Activated CD4-positive, alpha-beta T cell treated with anti-CD3 and anti-CD28 coated beads for 48 hours (primary cell): ENCODE measurements around the gene IWS1.
"Not testable (repeated sequence)": the region's sequence is repeated elsewhere in the genome, so short reads cannot be mapped to it uniquely, and the experiment has no call there.

Experiments used
- DNase-seq: peaks from one replicate; pipeline ENCODE4 v3.0.0-alpha.2; 2020

The IWS1 gene

GRCh38 chr2:127527001-127527804, 914 bp upstream of the IWS1 start:
- DNase-seq = no peak

DNA sequence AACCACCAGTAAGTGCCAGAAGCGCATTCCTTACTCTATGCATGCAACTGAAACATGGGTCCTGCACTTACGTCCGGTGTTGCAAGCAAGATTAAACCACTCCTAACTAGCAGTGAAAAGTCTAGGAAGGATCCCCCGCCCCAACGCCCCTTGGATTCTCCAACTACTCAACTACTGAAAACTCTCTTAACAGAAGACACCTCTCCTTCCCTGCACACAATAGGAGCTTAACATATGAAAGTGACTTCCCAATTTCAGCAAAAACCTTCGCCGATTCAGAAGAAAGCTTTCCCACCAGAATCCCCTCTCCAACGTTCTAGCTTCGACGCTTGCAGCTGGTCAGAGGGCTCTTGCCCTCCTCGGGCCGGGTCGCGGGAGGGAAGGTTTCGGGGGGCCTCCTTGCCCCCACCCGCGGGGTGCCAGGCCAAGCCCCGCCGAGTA, 578 bp downstream of the IWS1 start:
- DNase-seq = no peak

DNA sequence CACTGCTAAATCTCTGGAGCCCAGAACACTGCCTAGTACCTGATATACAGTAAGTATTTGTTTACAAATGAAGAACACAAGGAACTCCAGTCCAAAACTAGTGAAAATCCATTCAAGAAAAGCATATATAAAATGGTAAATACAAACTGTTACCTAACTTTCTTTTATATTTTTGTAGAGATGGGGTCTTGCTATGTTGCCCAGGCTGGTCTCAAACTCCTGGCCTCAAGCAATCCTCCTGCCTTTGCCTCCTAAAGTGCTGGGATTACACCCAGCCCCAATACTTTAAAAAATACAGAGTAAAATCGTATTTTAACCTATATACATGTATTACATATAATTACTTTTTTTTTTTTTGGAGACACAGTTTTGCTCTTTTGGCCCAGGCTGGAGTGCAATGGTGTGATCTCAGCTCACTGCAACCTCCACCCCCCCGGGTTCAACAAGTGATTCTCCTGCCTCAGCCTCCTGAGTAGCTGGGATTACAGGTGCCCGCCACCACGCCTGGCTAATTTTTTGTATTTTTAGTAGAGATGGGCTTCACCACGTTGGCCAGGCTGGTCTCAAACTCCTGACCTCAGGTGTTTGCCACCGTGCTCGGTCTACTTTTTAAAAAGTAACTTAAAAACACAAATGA, 2.0 kb downstream of the IWS1 start:
- DNase-seq = not testable (repeated sequence)

DNA sequence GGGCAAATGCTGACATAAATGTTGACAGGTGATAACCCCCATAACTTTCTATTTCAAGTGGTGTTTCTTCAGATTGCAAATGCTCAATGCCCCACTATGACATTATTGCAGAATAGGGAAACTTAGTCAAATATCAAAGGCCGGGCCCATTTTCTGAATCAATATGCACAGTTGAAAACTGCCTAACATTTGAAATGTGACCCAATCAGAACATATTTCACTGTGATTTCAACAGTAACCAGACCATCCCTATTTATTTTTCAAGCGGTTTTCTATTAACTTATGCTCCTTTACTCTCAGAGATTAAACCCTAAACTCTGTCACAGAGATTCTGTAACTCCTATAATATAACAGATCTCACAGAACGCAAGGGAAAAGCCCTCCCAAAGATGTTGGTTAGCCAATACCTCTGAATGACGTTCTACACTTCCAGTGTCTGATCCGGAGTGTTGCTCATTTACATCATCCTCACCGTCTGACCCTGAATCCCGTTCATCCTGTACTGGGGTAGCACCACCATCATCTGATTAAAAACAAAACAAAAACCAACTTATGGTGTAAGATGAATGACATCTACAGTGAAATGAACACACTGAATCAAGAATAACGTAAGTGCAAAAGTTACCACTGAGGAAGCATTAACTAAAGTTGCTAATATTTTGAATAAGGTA, 2.9 kb downstream of the IWS1 start:
- no peak for DNase-seq

GRCh38 chr2:127520424-127520823, 5.9 kb downstream of the IWS1 start:
- DNase-seq = no peak

DNA sequence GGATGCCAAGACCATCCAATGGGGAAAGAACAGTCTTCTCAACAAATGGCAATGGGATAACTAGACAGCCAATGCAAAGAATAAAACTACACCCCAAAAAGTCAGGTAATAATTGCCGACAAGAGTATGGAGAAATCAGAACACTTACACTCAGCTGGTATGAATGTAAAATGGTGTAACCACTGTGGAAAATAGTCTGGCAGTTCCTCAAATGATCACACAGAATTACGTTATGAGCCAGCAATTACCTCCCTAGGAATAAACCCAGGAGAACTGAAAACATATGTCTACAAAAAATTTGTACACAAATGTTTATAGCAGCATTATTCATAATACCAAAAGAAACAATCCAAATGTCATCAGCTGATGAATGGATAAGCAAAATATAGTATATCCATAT, 8.8 kb downstream of the IWS1 start:
- DNase-seq = no peak

- no peak for DNase-seq
Observed at GRCh38 chr2:127516041-127516762, 10.1 kb downstream of the IWS1 start.

GRCh38 chr2:127515383-127515915, 10.8 kb downstream of the IWS1 start:
- DNase-seq = no peak

DNA sequence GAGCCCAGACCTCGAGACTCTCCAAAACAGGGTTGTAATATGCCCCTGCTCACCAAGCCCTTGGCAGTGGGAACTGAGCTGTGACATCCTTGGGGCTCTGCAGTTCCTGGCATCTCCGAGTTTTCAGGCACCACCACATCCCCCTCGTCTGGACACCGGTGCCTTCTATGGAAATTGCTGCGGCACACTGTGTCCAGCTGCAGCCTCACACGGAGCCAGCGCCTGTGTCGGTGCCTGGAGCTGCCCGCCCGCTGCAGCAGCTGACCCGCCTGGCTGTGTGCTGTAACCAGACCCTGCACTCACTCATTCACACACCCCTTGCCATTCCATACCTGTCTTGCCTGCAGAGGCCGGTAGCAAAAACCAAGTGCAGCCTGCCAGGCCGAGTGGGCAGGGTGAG, 11.8 kb downstream of the IWS1 start:
- DNase-seq = no peak

DNA sequence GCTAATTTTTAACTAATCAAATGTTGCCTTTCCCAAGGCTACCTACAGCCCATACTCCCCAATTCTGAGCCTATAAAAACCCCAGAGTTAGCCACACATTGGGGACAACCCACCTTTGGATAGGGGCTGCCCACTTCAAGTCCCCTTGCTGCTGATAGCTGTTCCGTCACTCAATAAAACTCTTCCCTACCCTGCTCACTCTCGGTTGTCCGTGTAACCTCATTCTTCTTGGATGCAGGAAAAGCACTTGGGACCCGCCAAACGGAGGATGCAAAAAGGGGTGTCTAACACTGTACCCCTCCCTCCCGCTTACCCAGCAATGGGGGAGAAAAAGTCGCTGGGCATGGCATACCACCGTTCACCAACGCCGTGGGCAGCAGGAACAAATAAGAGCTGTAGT, 12.2 kb downstream of the IWS1 start:
- DNase-seq = no peak

- DNase-seq = no peak
Observed at GRCh38 chr2:127512362-127512761, 13.9 kb downstream of the IWS1 start.

- DNase-seq = no peak
Observed at GRCh38 chr2:127511917-127512316, 14.4 kb downstream of the IWS1 start.

DNA sequence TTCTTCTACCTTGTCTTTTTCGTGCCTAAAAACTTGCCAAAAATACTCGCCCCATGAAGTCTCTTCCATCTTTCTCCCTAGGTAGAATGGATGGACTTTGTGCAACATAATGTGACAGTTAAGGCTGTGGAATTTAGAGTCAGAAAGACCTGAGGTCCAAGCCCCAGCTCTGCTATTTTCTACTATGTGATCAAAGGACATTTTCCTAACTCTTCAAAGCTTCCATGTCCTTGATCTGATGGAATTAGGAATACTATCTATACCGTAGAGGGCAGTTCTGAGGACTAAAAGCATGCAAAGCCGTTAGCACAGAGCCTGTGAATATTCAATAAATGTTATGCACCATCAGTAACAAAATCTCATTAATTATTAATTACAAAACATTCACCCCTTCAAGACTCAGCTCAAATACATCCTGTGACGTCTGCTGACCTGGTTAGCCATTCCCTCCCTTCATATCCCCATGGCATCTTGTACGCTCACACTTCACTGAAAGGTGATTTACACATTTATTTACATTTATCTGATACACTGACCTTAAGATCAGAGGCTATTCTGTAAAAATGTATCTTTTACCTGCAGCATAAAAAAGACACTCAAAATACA, 15.1 kb downstream of the IWS1 start:
- DNase-seq = no peak

DNA sequence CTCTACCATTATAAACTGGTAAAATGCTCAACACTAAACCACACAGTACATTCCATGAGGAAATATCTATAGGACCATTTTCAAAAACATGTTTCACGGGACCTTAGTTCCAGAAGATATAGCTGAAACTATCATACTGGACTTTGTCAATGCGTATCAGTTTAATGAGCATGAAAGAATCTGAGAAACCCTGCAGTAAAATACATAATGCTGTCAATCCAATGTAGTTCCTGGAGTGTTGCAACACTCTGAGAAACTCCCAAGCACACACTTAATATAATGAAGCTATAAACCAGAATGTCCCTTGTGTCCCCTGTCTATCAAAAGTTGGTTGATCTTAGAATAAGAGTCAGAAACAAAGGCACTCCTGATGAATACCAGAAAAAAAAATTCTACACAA, 16.2 kb downstream of the IWS1 start:
- no peak for DNase-seq

GRCh38 chr2:127508631-127509034, 17.7 kb downstream of the IWS1 start:
- DNase-seq = no peak

GRCh38 chr2:127508023-127508630, 18.2 kb downstream of the IWS1 start:
- no peak for DNase-seq

DNA sequence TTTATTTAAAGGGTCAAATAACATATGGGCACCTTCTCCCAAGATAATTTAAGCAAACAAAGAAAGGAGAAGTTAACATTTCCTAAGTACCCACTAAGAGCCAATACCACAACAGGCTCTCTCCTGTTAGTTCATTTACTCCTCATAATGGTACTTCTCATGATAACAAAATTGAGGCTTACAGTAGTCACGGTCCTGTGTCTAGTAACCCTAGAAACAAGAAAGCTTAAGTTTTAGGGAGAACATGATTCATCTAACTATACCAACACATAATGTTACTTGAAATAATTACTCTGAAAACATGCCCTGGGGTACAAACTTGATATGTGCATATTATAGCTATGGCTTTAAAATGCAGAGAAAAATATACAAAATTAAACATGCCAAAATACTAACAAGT, 19.8 kb downstream of the IWS1 start:
- no peak for DNase-seq

GRCh38 chr2:127504552-127505430, 21.5 kb downstream of the IWS1 start:
- no peak for DNase-seq

DNA sequence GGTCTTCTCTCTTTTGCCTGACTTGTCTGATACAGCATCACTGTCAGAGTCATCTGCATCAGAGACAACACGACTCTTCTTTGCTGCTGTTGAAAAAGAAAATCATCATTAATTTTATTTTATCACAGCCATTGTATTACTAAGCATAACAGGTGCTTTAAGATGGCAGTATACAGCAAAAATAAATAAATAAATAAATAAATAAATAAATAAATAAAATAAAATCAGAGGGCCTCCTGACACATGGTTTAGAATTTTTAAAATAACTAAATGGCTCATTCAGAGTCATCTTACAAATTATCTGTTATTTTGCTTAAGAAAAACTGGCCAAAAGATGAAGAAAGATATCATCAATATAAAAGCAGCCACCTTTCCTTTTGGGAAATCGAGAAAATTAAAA, 22.8 kb downstream of the IWS1 start:
- DNase-seq = no peak

DNA sequence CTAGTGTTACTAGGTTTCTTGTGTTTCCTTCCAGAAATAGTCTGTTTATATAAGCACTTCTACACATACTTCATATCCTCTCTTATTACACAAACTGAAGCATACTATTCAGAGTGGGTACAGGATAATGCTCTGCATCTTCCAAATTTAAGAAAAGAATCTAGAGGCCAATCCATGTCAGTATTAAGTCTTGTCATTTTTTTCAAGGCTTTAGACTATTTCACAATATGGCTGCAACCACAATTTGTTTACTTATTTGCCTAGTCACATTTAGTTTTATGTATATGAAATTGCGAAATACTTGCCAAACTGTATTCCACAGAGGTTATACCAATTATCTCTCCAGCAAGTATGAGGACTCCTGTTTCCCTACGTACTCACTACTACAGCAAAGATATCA, 27.9 kb downstream of the IWS1 start:
- no peak for DNase-seq

GRCh38 chr2:127490283-127490682, 36.0 kb downstream of the IWS1 start:
- DNase-seq = no peak
